ENCODE data around the gene RPL29. TPM values are rescaled to one million over a fixed set of nuclear protein-coding genes. Genes with fewer than 3 reads are reported as not detected.
"Not testable (repeated sequence)": the region's sequence is repeated elsewhere in the genome, so short reads cannot be mapped to it uniquely, and the experiment has no call there.

The RPL29 gene
- total RNA-seq, 1 donor from 2014 or later = 765 TPM

GRCh38 chr3:52036829-52037228 lies 41.1 kb upstream of the RPL29 start:
- DNase-seq (no peak), ATAC-seq (no peak)
- intact Hi-C loops (cut with DNase I) = no loop called here
- H3K36me3 ChIP-seq = no peaks in the 10 kb centered on the region
- H3K9me3 ChIP-seq = no peaks in the 10 kb centered on the region
- H3K4me1 ChIP-seq = peaks cover 30% of the 10 kb centered on the region
- no peak overlapping the region for H3K27ac ChIP-seq
- H3K4me3 ChIP-seq = no peak overlapping the region
- TF ChIP-seq CTCF (IDR thresholded peaks at IDR 0.05) = no peak
- H3K27me3 ChIP-seq (ENCODE audit: low read depth) = no peaks in the 10 kb centered on the region

GRCh38 chr3:52036222-52036694 lies 40.6 kb upstream of the RPL29 start:
- ATAC-seq (no peak), DNase-seq (no peak)
- TF ChIP-seq CTCF (IDR thresholded peaks at IDR 0.05) = no peak
- Histone ChIP-seq H3K36me3 (no peaks in the 10 kb centered on the region), H3K9me3 (no peaks in the 10 kb centered on the region), H3K27ac (no peak overlapping the region), H3K4me3 (no peak overlapping the region), H3K4me1 (peaks cover 25% of the 10 kb centered on the region), H3K27me3 (ENCODE audit: low read depth) (no peaks in the 10 kb centered on the region)
- intact Hi-C loops (cut with DNase I) = no loop called here

GRCh38 chr3:52034651-52035050 lies 39.0 kb upstream of the RPL29 start:
- H3K9me3 ChIP-seq = no peaks in the 10 kb centered on the region
- intact Hi-C loops (cut with DNase I) = no loop called here
- H3K36me3 ChIP-seq = no peaks in the 10 kb centered on the region
- H3K27me3 ChIP-seq (ENCODE audit: low read depth) = no peaks in the 10 kb centered on the region
- ATAC-seq (no peak), DNase-seq (no peak)
- no peak overlapping the region for H3K27ac ChIP-seq
- peaks cover 9% of the 10 kb centered on the region for H3K4me1 ChIP-seq
- H3K4me3 ChIP-seq = no peak overlapping the region
- TF ChIP-seq CTCF (IDR thresholded peaks at IDR 0.05) = no peak

- Histone ChIP-seq H3K9me3 (no peaks in the 10 kb centered on the region), H3K4me3 (no peak overlapping the region), H3K27me3 (ENCODE audit: low read depth) (no peaks in the 10 kb centered on the region), H3K36me3 (no peaks in the 10 kb centered on the region), H3K4me1 (peaks cover 4% of the 10 kb centered on the region), H3K27ac (no peak overlapping the region)
- intact Hi-C loops (cut with DNase I) = no loop called here
- TF ChIP-seq CTCF (IDR thresholded peaks at IDR 0.05) = no peak
- no peak for ATAC-seq
- DNase-seq = no peak
These were observed 38.5 kb upstream of the RPL29 start for GRCh38 chr3:52034212-52034611.

- H3K36me3 ChIP-seq; H3K4me3 ChIP-seq; DNase-seq; ATAC-seq; H3K27me3 ChIP-seq (ENCODE audit: low read depth); H3K4me1 ChIP-seq; H3K9me3 ChIP-seq; H3K27ac ChIP-seq; intact Hi-C loops (cut with DNase I): not testable (repeated sequence)
These were observed 38.1 kb upstream of the RPL29 start for GRCh38 chr3:52033748-52034147.

- Histone ChIP-seq H3K27ac (no peak overlapping the region), H3K9me3 (no peaks in the 10 kb centered on the region), H3K36me3 (no peaks in the 10 kb centered on the region), H3K4me3 (no peak overlapping the region), H3K4me1 (no peaks in the 10 kb centered on the region), H3K27me3 (ENCODE audit: low read depth) (no peaks in the 10 kb centered on the region)
- ATAC-seq (no peak), DNase-seq (no peak)
- intact Hi-C loops (cut with DNase I) = no loop called here
- TF ChIP-seq CTCF (IDR thresholded peaks at IDR 0.05) = no peak
These were observed 37.2 kb upstream of the RPL29 start for GRCh38 chr3:52032702-52033408.

Data from lower lobe of right lung (tissue), 2 donors.